ENCODE measurements around the gene SHKBP1.
A peak's percentile ranks its signal among the peaks of the same experiment; 100 is the strongest.

The SHKBP1 gene

GRCh38 chr19:40567040-40567749, 9.5 kb upstream of the SHKBP1 start:
- DNase-seq (ENCODE audit: low read depth) = no peak
- in situ Hi-C loops (cut with HindIII; ENCODE audit: low sequenced_read_pairs) = no loop called here
- no peak for TF ChIP-seq CTCF (IDR thresholded peaks at IDR 0.05; ENCODE audit: low read depth, low read length, missing control alignments)
- peak overlapping the region; percentile 24 for H3K4me3 ChIP-seq (ENCODE audit: low read depth, low read length)

DNA sequence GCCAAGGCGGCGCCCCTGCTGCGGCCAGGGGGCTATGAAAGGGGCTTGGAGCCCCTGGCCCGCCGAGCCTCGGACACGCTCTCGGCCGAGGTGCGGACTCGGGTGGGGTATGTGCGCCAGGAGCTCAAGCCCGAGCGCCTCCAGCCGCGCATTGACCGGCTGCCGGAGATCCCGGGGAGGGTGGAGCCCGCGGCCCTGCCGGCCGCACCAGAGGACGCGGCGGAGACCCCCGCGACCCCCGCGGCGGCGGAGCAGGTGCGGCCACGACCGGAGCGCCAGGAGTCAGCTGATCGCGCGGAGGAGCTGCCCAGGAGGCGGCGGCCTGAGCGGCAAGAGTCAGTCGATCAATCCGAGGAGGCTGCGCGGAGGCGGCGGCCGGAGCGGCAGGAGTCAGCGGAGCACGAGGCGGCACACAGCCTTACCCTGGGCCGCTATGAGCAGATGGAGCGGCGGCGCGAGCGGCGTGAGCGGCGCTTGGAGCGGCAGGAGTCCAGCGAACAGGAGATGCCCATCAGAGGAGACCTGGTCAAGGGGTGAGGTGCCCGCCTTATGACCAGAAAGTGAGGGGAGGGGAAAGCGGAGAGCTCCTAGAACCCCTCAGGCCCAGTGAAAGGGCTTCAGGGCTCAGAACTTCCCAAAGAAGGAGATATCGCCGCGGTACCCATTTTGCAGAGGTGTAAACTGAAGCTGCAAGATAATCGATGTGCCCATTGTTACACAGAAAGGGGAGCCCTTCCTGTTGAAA, 8.8 kb upstream of the SHKBP1 start:
- in situ Hi-C loops (cut with HindIII; ENCODE audit: low sequenced_read_pairs) = no loop called here
- H3K4me3 ChIP-seq (ENCODE audit: low read depth, low read length) = peak overlapping the region; percentile 24
- TF ChIP-seq CTCF (IDR thresholded peaks at IDR 0.05; ENCODE audit: low read depth, low read length, missing control alignments) = no peak
- DNase-seq (ENCODE audit: low read depth) = no peak

GRCh38 chr19:40570313-40571004, 6.2 kb upstream of the SHKBP1 start:
- H3K4me3 ChIP-seq (ENCODE audit: low read depth, low read length) = peak overlapping the region; percentile 49
- in situ Hi-C loops (cut with HindIII; ENCODE audit: low sequenced_read_pairs) = no loop called here
- peak; percentile 98 for DNase-seq (ENCODE audit: low read depth)

GRCh38 chr19:40571005-40571318, 5.7 kb upstream of the SHKBP1 start:
- no peak for TF ChIP-seq CTCF (IDR thresholded peaks at IDR 0.05; ENCODE audit: low read depth, low read length, missing control alignments)
- no peak overlapping the region for H3K4me3 ChIP-seq (ENCODE audit: low read depth, low read length)
- DNase-seq (ENCODE audit: low read depth) = no peak
- in situ Hi-C loops (cut with HindIII; ENCODE audit: low sequenced_read_pairs) = no loop called here

More at GRCh38 chr19:40570313-40571004, 6.2 kb upstream of the SHKBP1 start:
- peak; percentile 55 for TF ChIP-seq CTCF (IDR thresholded peaks at IDR 0.05; ENCODE audit: low read depth, low read length, missing control alignments)

- in situ Hi-C loops (cut with HindIII; ENCODE audit: low sequenced_read_pairs) = no loop called here
- DNase-seq (ENCODE audit: low read depth) = no peak
- no peak overlapping the region for H3K4me3 ChIP-seq (ENCODE audit: low read depth, low read length)
- no peak for TF ChIP-seq CTCF (IDR thresholded peaks at IDR 0.05; ENCODE audit: low read depth, low read length, missing control alignments)
These were observed 4.7 kb upstream of the SHKBP1 start for GRCh38 chr19:40571831-40572495.

DNA sequence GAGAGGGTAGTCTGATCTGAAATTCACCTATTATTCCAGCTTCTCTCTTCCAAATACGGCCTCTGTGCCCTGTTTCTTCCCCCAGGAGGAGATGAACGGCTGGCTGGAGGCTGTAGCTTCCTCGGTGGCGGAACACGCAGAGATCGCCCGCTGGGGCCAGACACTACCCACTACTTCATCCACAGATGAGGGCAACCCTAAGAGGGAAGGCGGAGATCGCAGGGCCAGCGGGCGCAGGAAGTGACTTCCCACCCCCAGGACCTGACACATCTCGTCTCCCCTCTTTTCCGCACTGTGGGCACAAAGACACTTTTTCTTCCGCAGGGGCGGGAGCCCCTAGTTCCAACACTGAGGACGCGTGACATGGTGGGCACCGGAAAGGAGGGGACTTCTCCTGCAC, 1.3 kb upstream of the SHKBP1 start:
- H3K4me3 ChIP-seq (ENCODE audit: low read depth, low read length) = no peak overlapping the region
- no peak for TF ChIP-seq CTCF (IDR thresholded peaks at IDR 0.05; ENCODE audit: low read depth, low read length, missing control alignments)
- no peak for DNase-seq (ENCODE audit: low read depth)
- in situ Hi-C loops (cut with HindIII; ENCODE audit: low sequenced_read_pairs) = no loop called here

Data from astrocyte of the cerebellum (primary cell).